Mammary epithelial cell (primary cell): ENCODE measurements around the gene RRP1B.

Experiments
- CTCF ChIP-seq, 2 donors: IDR thresholded peaks in 1 of 2; conservative IDR thresholded peaks in 1 of 2; 2 replicates each; pipeline ENCODE4 v1.5.1; 2011 to 2012; ENCODE audit warnings: inconsistent platforms in 2 of 2, low read length in 2 of 2, mild to moderate bottlenecking in 2 of 2, control low read depth in 1 of 2, low read depth in 1 of 2; ENCODE audit not compliant: insufficient read depth in 1 of 2; ENCODE audit errors: extremely low read depth in 1 of 2
- EZH2 ChIP-seq: IDR thresholded peaks from 2 replicates; pipeline ENCODE4 v1.6.1; 2012; ENCODE audit warnings: low read length, inconsistent platforms, borderline replicate concordance

DNA sequence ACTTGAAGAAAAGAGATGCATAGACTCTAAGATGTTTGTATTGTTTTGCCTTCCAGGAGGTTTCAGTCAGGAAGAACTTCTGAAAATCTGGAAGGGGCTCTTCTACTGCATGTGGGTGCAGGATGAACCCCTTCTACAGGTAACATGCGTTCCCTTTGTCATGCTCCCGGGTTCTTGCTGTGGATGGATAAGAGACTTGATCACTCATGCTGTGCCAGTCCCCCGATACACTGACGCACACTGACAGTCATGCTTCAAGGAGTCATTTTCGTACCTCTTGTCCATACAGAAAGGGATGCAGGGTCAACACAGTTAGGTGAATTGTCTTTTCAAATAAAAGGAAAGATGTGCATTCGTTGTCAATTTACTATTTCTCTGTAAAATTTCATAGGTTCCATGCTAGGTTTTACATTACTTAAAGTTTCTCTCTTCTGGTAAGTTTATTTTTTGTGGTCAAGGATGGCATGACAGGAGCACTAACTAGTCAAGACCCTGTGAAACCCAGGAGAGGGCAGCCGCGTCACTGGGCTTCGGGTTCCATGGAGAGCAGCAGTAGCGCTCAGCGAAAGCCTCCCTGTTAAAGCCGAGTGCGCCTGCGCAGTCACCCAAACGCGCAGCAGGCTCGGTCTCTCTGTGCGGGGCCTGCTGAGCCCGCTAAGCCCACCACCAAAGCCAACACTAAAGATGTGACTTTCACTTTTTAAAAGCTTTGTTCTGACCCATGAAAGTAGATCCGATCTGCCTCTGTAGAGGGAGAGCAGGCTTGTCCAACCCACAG is 10.7 kb downstream of the RRP1B start:
- no peak for TF ChIP-seq EZH2
- no peak for TF ChIP-seq CTCF (conservative IDR thresholded peaks at IDR 0.05 in 1 of 2, IDR thresholded peaks at IDR 0.05 in 1 of 2; ENCODE audit: extremely low read depth in 1 of 2, insufficient read depth in 1 of 2, low read depth in 1 of 2, low read length in 2 of 2)
